Liver (tissue), 2 donors: ENCODE results near the gene CHST13.

Experiments used
- RXRA ChIP-seq, 2 donors: IDR thresholded peaks; 2 replicates each; pipeline ENCODE4 v1.6.1; 2017 to 2018; ENCODE audit warnings: antibody characterized with exemption in 2 of 2, mild to moderate bottlenecking in 1 of 2
- TAF1 ChIP-seq: conservative IDR thresholded peaks from 2 replicates; pipeline ENCODE4 v1.6.1; 2016; ENCODE audit warnings: antibody characterized with exemption, mild to moderate bottlenecking
- YY1 ChIP-seq: IDR thresholded peaks from 2 replicates; pipeline ENCODE4 v1.6.1; 2016; ENCODE audit warnings: antibody characterized with exemption, mild to moderate bottlenecking
- TF ChIP-seq, protein P1 (sequence below): IDR thresholded peaks from 2 replicates; pipeline ENCODE4 v1.6.1; 2016; ENCODE audit warnings: antibody characterized with exemption
- donor health status: healthy.

DNA sequence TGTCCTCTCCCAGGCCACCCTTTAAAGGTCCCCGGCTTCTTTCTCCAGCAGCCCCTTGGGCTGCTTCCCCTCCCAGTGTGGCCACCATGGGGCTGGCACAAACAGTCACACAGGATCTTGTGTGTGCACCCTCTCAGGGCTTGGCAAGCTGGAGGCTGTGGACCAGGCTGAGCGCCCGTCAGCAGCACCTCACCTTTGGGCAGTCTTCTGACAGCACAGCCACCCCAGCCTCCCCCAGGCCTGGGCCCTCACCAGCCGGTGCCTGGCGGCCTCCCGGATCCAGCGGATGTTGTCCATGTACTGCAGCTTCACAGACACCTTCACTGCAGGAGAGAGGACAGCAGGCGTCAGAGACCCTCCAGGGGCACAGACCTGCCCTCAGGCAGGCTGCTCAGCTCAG lies 28.2 kb upstream of the CHST13 start:
- TF ChIP-seq, protein P1, sequence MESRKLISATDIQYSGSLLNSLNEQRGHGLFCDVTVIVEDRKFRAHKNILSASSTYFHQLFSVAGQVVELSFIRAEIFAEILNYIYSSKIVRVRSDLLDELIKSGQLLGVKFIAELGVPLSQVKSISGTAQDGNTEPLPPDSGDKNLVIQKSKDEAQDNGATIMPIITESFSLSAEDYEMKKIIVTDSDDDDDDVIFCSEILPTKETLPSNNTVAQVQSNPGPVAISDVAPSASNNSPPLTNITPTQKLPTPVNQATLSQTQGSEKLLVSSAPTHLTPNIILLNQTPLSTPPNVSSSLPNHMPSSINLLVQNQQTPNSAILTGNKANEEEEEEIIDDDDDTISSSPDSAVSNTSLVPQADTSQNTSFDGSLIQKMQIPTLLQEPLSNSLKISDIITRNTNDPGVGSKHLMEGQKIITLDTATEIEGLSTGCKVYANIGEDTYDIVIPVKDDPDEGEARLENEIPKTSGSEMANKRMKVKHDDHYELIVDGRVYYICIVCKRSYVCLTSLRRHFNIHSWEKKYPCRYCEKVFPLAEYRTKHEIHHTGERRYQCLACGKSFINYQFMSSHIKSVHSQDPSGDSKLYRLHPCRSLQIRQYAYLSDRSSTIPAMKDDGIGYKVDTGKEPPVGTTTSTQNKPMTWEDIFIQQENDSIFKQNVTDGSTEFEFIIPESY: no peak
- no peak for TF ChIP-seq TAF1
- TF ChIP-seq YY1: no peak
- TF ChIP-seq RXRA (IDR thresholded peaks at IDR 0.05): no peak
